Keratinocyte (primary cell): ENCODE data around the gene H3-3A. TPM values are rescaled to one million over a fixed set of nuclear protein-coding genes. Genes with fewer than 3 reads are reported as not detected.

Source experiments
- DNase-seq: peaks from one replicate; pipeline ENCODE4 v3.0.0-alpha.2; 2011; ENCODE audit warnings: low read depth, missing footprints, low spot score
- FAIRE-seq: peaks from 2 replicates; lab custom pipeline; 2011; peaks lifted over from hg19 to GRCh38; lab: Jason Lieb, UNC
- H2AFZ ChIP-seq: 2 replicates; pipeline ENCODE4 v1.6.0; 2012; ENCODE audit warnings: low read length, control low read depth, inconsistent platforms; ENCODE audit not compliant: control insufficient read depth
- H3K27ac ChIP-seq: 2 replicates; pipeline ENCODE4 v1.5.1; 2011; ENCODE audit warnings: low read length; ENCODE audit not compliant: control insufficient read depth, insufficient read depth
- H3K27me3 ChIP-seq: 3 replicates; pipeline ENCODE4 v1.6.0; 2011; ENCODE audit warnings: low read length; ENCODE audit not compliant: control insufficient read depth, insufficient read depth; ENCODE audit errors: extremely low read depth
- H3K36me3 ChIP-seq, 2 experiments: 2 replicates in 1 of 2; 3 replicates in 1 of 2; pipeline ENCODE4 v1.5.1; 2011; ENCODE audit warnings: low read length in 2 of 2, mild to moderate bottlenecking in 1 of 2; ENCODE audit not compliant: control insufficient read depth in 2 of 2, insufficient read depth in 2 of 2; ENCODE audit errors: extremely low read depth in 1 of 2
- H3K4me1 ChIP-seq: 3 replicates; pipeline ENCODE4 v1.5.1; 2011; ENCODE audit warnings: low read length; ENCODE audit not compliant: control insufficient read depth, insufficient read depth; ENCODE audit errors: extremely low read depth
- H3K4me2 ChIP-seq: 3 replicates; pipeline ENCODE4 v1.6.0; 2011; ENCODE audit warnings: low read depth, low read length; ENCODE audit not compliant: control insufficient read depth, insufficient read depth; ENCODE audit errors: extremely low read depth
- H3K4me3 ChIP-seq, 3 experiments: fragments of 200-600 bp in 1 of 3; sonication (generic) in 1 of 3; 2 replicates in 2 of 3; 3 replicates in 1 of 3; pipeline ENCODE4 v1.5.1; 2011 to 2016; ENCODE audit warnings: low read length in 3 of 3, mild to moderate bottlenecking in 3 of 3, control low read depth in 2 of 3, inconsistent platforms in 1 of 3, low read depth in 1 of 3, mixed read lengths in 1 of 3, mixed run types in 1 of 3, moderate library complexity in 1 of 3; ENCODE audit not compliant: control insufficient read depth in 2 of 3, insufficient read depth in 2 of 3; ENCODE audit errors: extremely low read depth in 1 of 3
- H3K79me2 ChIP-seq: 2 replicates; pipeline ENCODE4 v1.6.0; 2012; ENCODE audit warnings: low read length; ENCODE audit not compliant: control insufficient read depth, insufficient read depth
- H3K9ac ChIP-seq: 3 replicates; pipeline ENCODE4 v1.6.0; 2011; ENCODE audit warnings: low read length; ENCODE audit not compliant: control insufficient read depth, insufficient read depth; ENCODE audit errors: extremely low read depth
- H3K9me1 ChIP-seq: 3 replicates; pipeline ENCODE4 v1.6.0; 2011; ENCODE audit warnings: low read length; ENCODE audit not compliant: control insufficient read depth, insufficient read depth; ENCODE audit errors: extremely low read depth
- H3K9me3 ChIP-seq: 2 replicates; pipeline ENCODE4 v1.5.1; 2012; ENCODE audit warnings: low read depth, low read length; ENCODE audit not compliant: control insufficient read depth
- H4K20me1 ChIP-seq: 3 replicates; pipeline ENCODE4 v1.6.0; 2011; ENCODE audit warnings: low read length; ENCODE audit not compliant: control insufficient read depth, insufficient read depth; ENCODE audit errors: extremely low read depth
- CTCF ChIP-seq, 3 experiments: IDR thresholded peaks in 1 of 3; conservative IDR thresholded peaks in 1 of 3; optimal IDR thresholded peaks in 1 of 3; 2 replicates in 2 of 3; 3 replicates in 1 of 3; pipeline versions ENCODE3 to v1.5.1; 2011; ENCODE audit warnings: low read length in 3 of 3, mild to moderate bottlenecking in 3 of 3, moderate library complexity in 2 of 3, control low read depth in 1 of 3, inconsistent platforms in 1 of 3; ENCODE audit not compliant: insufficient read depth in 2 of 3; ENCODE audit errors: extremely low read depth in 1 of 3
- EZH2 ChIP-seq: IDR thresholded peaks from one replicate; pipeline ENCODE4 v1.6.1; 2012; ENCODE audit warnings: inconsistent platforms, mild to moderate bottlenecking, low read length, moderate library complexity
- dilution Hi-C: fragments of 300-500 bp; cut with MboI; formaldehyde crosslinking; loops from one replicate; pipeline ENCODE4 v1.7.0; 2020; ENCODE audit warnings: low sequenced_read_pairs; ENCODE audit not compliant: extremely low pct_ligation_motif_present
- polyA plus RNA-seq, 5 experiments: library from polyadenylated mRNA; depleted of rRNA in 3 of 5; stranded (reverse) in 3 of 5; stranded (forward) in 1 of 5; unstranded in 1 of 5; fragments of >200 nt; gene quantifications; 1 replicate in 1 of 5; 2 replicates in 3 of 5; 3 replicates in 1 of 5; pipeline versions ENCODE4 v1.2.1 to v1.2.3, GENCODE V29; 2011 to 2012; ENCODE audit warnings: missing spikeins in 2 of 5, low read depth in 1 of 5, low replicate concordance in 1 of 5

Gene H3-3A
- polyA plus RNA-seq, 1 donor (not counting 4 experiments of a cell fraction or from before 2014, with no cell fraction given): 291 TPM

DNA sequence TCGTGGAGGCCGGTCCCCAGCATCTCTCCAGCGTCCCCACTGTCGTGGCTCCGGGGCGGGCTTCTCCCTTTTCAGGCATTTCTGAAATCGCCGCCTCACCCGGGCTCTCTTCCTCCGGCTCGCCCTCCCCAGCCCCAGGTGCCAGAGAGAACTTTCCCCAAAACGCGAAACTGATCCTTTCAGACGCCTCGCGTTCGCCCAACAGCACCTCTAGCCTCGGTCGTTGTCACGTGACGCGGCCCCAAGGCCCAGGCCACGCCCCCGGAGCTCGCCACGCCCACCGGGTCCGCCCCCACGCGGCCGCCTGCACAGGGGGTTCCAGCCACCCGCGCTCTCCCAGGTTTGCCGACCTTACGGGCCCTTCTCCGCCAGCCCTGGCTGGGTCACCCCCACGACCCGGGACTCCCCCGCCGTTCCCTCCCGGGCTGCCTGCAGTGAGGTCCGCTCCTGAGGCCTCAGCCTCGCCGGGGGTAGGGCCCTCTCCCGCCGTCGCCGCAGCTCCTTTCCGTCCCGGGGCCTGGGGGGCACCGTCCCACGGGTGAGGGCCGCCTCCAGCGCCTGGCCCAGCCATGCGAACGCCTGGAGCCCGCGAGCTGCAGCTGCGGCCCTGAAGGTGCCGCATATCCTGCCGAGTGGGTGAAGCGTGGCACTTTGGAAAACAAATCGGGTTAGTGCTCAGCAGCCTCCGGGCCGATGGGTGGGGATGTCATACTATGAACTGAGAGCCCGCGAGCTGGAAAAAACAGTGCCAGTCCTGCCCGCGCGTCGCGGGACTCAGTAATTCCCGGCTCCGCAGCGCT is 21.0 kb downstream of the H3-3A start:
- Histone ChIP-seq H2AFZ (peak overlapping the region; percentile 63), H3K4me2 (peak overlapping the region; percentile 77), H3K9me3 (no peaks in the 10 kb centered on the region), H3K36me3 (no peaks in the 10 kb centered on the region), H3K4me1 (peaks cover 5% of the 10 kb centered on the region), H3K27me3 (no peaks in the 10 kb centered on the region), H4K20me1 (no peaks in the 10 kb centered on the region), H3K4me3 (peak overlapping the region; percentile 62 to 70 (median 65)), H3K27ac (peak overlapping the region; percentile 60), H3K9ac (peak overlapping the region; percentile 72), H3K9me1 (no peaks in the 10 kb centered on the region), H3K79me2 (no peaks in the 10 kb centered on the region)
- TF ChIP-seq CTCF (optimal IDR thresholded peaks at IDR 0.05 in 1 of 3, IDR thresholded peaks at IDR 0.05 in 1 of 3, conservative IDR thresholded peaks at IDR 0.05 in 1 of 3; ENCODE audit: extremely low read depth in 1 of 3, insufficient read depth in 2 of 3, low read length in 3 of 3) (peak in 1 of 3 experiments; percentile 44), EZH2 (no peak)
- dilution Hi-C loops: no loop called here
- DNase-seq: no peak
- FAIRE-seq: no peak

GRCh38 chr1:226085675-226086285 is 23.3 kb downstream of the H3-3A start:
- Histone ChIP-seq H3K4me1 (peaks cover 8% of the 10 kb centered on the region), H3K9ac (no peak overlapping the region), H3K36me3 (no peaks in the 10 kb centered on the region), H3K9me1 (no peaks in the 10 kb centered on the region), H3K27me3 (no peaks in the 10 kb centered on the region), H3K79me2 (no peaks in the 10 kb centered on the region), H3K27ac (no peak overlapping the region), H3K4me2 (no peak overlapping the region), H3K4me3 (no peak overlapping the region), H4K20me1 (no peaks in the 10 kb centered on the region), H3K9me3 (no peaks in the 10 kb centered on the region), H2AFZ (no peak overlapping the region)
- no peak for FAIRE-seq
- DNase-seq: no peak
- no peak for TF ChIP-seq CTCF (optimal IDR thresholded peaks at IDR 0.05 in 1 of 3, IDR thresholded peaks at IDR 0.05 in 1 of 3, conservative IDR thresholded peaks at IDR 0.05 in 1 of 3; ENCODE audit: extremely low read depth in 1 of 3, insufficient read depth in 2 of 3, low read length in 3 of 3)
- no peak for TF ChIP-seq EZH2
- dilution Hi-C loops: no loop called here
